Gastrocnemius medialis (tissue), 4 donors: ENCODE data around the gene LRRC56. TPM values are rescaled to one million over a fixed set of nuclear protein-coding genes. Genes with fewer than 3 reads are reported as not detected.

Experiments
- ATAC-seq, 2 donors: fragments of 150-250 bp; one replicate each; pipeline ENCODE4 v1.9.1; 2016
- DNase-seq, 2 donors: peaks; one replicate each; pipeline ENCODE4 v3.0.0-alpha.2; 2019
- H3K27ac ChIP-seq, 4 donors: fragments of 200-600 bp; sonication (generic); 1 replicate in 1 of 4; 2 replicates in 3 of 4; pipeline ENCODE4 v1.5.1; 2016 to 2018; ENCODE audit warnings: mild to moderate bottlenecking in 2 of 4, moderate library complexity in 1 of 4
- H3K27me3 ChIP-seq, 3 donors: fragments of 200-600 bp; sonication (generic) in 2 of 3; 1 replicate in 1 of 3; 2 replicates in 2 of 3; pipeline versions ENCODE4 v1.5.1 to v1.6.0; 2016 to 2019; ENCODE audit warnings: mild to moderate bottlenecking in 1 of 3, moderate library complexity in 1 of 3
- H3K36me3 ChIP-seq, 2 donors: fragments of 200-600 bp; sonication (generic) in 1 of 2; one replicate each; pipeline ENCODE4 v1.5.1; 2017 to 2018
- H3K4me1 ChIP-seq, 2 donors: fragments of 200-600 bp; sonication (generic) in 1 of 2; one replicate each; pipeline ENCODE4 v1.5.1; 2016 to 2017; ENCODE audit warnings: mild to moderate bottlenecking in 2 of 2
- H3K4me3 ChIP-seq, 4 donors: fragments of 200-600 bp; sonication (generic) in 3 of 4; 1 replicate in 1 of 4; 2 replicates in 3 of 4; pipeline ENCODE4 v1.5.1; 2016 to 2019; ENCODE audit warnings: mild to moderate bottlenecking in 2 of 4
- H3K9me3 ChIP-seq, 3 donors: fragments of 200-600 bp; sonication (generic) in 2 of 3; 1 replicate in 1 of 3; 2 replicates in 2 of 3; pipeline ENCODE4 v1.5.1; 2016 to 2019
- POLR2A ChIP-seq, 2 donors: fragments of 450-650 bp; IDR thresholded peaks; one replicate each; pipeline ENCODE4 v1.6.1; 2017; ENCODE audit warnings: antibody characterized with exemption in 2 of 2, mild to moderate bottlenecking in 2 of 2, moderate library complexity in 2 of 2
- in situ Hi-C, 4 donors: fragments of 200-750 bp; cut with MboI; loops; one replicate each; pipeline versions ENCODE4 v1.15.0 to v1.8.0; 2017; ENCODE audit warnings: low sequenced_read_pairs in 4 of 4
- intact Hi-C: fragments of 100-400 bp; cut with DNase I; formaldehyde crosslinking; loops from one replicate; pipeline ENCODE4 v1.15.1; 2023; ENCODE audit warnings: low total_unique reads
- total RNA-seq, 4 donors: library from RNA; depleted of rRNA; stranded (reverse); fragments of >200 nt; gene quantifications; one replicate each; pipeline versions ENCODE4 v1.1.0 to v1.2.3, GENCODE V29; 2016
- TF ChIP-seq, protein P1 (sequence below), 5 experiments: fragments of 450-650 bp in 3 of 5; fragments of 200-600 bp in 2 of 5; sonication (generic) in 2 of 5; IDR thresholded peaks in 4 of 5; conservative IDR thresholded peaks in 1 of 5; 1 replicate in 4 of 5; 2 replicates in 1 of 5; pipeline ENCODE4 v1.5.1; 2016 to 2019; ENCODE audit warnings: antibody characterized with exemption in 5 of 5, mild to moderate bottlenecking in 3 of 5, moderate library complexity in 3 of 5

Gene LRRC56
- total RNA-seq, 4 donors from 2014 or later, result 0.29 to 0.36 TPM; not detected in 2

DNA sequence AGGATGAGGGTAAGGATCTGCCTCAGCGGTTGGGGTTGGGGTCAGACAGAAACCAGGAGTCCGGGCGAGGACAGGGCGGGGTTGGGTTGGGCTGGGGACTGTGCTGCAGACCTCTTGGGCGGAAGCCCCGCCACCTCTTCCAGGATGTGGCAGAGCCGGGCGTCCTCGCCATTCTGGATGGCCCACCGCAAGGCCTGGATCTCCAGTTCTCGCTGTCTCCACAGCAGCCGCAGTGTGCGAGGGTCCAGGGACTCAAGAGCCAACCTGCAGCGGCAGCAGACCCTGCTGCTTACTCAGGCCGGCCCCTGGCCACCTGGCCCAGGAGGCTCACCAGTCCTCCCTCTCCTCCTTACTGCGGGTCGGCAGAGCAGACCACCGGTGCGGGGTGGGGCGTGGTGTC is 21.2 kb downstream of the LRRC56 start:
- H3K36me3 ChIP-seq, result no peaks in the 10 kb centered on the region
- peaks cover 42 to 45% (median 43%) of the 10 kb centered on the region in 3 donors for H3K27me3 ChIP-seq
- no peak for ATAC-seq
- H3K27ac ChIP-seq, result no peak overlapping the region
- intact Hi-C loops, result no loop called here
- TF ChIP-seq, protein P1, sequence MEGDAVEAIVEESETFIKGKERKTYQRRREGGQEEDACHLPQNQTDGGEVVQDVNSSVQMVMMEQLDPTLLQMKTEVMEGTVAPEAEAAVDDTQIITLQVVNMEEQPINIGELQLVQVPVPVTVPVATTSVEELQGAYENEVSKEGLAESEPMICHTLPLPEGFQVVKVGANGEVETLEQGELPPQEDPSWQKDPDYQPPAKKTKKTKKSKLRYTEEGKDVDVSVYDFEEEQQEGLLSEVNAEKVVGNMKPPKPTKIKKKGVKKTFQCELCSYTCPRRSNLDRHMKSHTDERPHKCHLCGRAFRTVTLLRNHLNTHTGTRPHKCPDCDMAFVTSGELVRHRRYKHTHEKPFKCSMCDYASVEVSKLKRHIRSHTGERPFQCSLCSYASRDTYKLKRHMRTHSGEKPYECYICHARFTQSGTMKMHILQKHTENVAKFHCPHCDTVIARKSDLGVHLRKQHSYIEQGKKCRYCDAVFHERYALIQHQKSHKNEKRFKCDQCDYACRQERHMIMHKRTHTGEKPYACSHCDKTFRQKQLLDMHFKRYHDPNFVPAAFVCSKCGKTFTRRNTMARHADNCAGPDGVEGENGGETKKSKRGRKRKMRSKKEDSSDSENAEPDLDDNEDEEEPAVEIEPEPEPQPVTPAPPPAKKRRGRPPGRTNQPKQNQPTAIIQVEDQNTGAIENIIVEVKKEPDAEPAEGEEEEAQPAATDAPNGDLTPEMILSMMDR (IDR thresholded peaks at IDR 0.05 in 4 of 5, conservative IDR thresholded peaks at IDR 0.05 in 1 of 5), result no peak
- TF ChIP-seq POLR2A (IDR thresholded peaks at IDR 0.05), result no peak
- H3K4me1 ChIP-seq, result peaks cover 14 to 18% of the 10 kb centered on the region in 2 donors
- no peaks in the 10 kb centered on the region for H3K9me3 ChIP-seq
- in situ Hi-C loops, result loop anchor here (25.0 kb wide), 2 partner anchors 154 to 179 kb away; partner anchors contain the start of genes EPS8L2 (in 3 of the 4) and TALDO1 (in 1 of the 4)
- DNase-seq, result no peak
- H3K4me3 ChIP-seq, result no peak overlapping the region

DNA sequence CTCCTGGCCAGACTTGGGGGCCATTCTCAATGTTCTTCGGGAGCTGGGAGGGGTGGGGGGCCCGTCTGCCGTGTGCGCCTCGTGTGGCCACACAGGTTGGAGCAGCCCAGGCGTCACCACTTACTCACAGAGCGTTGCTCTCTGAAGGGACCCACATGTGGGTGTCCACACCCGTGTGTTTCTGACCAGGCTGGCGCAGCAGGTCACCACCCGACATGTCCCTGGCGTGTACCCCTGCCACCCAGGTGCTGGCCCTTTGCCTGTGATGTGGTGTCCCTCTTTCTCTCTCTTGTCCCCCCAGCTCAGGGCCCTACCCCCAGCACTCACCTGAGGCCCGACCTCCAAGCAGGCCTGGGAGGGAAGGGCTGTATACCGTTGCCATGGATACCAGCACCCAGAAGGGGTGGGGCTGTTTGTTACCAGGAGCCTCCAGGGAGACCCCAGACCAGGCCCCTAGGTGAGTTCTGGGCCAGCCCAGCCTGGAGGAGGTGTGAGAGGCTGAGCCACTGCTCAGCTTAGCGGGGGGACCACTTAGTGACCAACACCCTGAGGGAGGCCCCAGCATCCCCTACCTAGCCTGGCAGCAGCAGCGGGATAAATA is 21.8 kb downstream of the LRRC56 start:
- H3K27me3 ChIP-seq, result peaks cover 35 to 39% (median 37%) of the 10 kb centered on the region in 3 donors
- ATAC-seq (no peak), DNase-seq (no peak)
- no peak overlapping the region for H3K27ac ChIP-seq
- in situ Hi-C loops, result loop anchor here (25.0 kb wide), 2 partner anchors 153 to 178 kb away; partner anchors contain the start of genes EPS8L2 (in 3 of the 4) and TALDO1 (in 1 of the 4)
- no peaks in the 10 kb centered on the region for H3K36me3 ChIP-seq
- intact Hi-C loops, result no loop called here
- H3K4me1 ChIP-seq, result peaks cover 14 to 18% of the 10 kb centered on the region in 2 donors
- TF ChIP-seq, protein P1 (IDR thresholded peaks at IDR 0.05 in 4 of 5, conservative IDR thresholded peaks at IDR 0.05 in 1 of 5), result no peak
- no peak for TF ChIP-seq POLR2A (IDR thresholded peaks at IDR 0.05)
- H3K9me3 ChIP-seq, result no peaks in the 10 kb centered on the region
- no peak overlapping the region for H3K4me3 ChIP-seq

DNA sequence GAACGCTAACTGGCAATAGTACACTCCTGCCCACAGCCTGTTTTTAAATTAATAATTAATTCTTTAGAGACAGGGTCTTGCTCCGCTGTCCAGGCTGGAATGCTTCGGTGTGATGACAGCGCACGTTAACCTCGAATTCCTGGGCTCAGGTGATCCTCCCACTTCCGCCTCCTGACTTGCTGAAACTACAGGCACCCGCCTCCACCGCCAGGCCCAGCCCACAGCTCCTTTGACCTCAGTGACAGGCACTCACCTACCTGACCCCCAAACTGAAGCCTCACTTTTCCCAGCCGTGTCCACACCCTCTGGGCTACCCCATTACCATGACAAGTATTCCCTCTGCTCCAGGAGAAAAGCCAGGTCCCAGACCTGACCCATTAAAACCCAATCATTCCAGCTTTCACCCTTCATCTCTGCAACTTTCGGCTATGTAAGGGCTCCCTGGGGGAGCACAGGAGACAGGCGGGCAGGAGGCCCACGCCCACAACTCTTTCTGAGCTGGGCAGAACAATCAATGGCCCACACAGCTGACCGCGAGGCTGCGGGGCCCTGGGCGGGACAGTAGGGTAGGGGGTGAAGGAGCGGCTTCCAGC is 22.5 kb downstream of the LRRC56 start:
- intact Hi-C loops, result loop anchor here (1.0 kb wide), 2 partner anchors 8 to 42 kb away; no protein-coding TSS in a partner anchor
- peaks cover 30 to 32% (median 32%) of the 10 kb centered on the region in 3 donors for H3K27me3 ChIP-seq
- DNase-seq, result no peak

DNA sequence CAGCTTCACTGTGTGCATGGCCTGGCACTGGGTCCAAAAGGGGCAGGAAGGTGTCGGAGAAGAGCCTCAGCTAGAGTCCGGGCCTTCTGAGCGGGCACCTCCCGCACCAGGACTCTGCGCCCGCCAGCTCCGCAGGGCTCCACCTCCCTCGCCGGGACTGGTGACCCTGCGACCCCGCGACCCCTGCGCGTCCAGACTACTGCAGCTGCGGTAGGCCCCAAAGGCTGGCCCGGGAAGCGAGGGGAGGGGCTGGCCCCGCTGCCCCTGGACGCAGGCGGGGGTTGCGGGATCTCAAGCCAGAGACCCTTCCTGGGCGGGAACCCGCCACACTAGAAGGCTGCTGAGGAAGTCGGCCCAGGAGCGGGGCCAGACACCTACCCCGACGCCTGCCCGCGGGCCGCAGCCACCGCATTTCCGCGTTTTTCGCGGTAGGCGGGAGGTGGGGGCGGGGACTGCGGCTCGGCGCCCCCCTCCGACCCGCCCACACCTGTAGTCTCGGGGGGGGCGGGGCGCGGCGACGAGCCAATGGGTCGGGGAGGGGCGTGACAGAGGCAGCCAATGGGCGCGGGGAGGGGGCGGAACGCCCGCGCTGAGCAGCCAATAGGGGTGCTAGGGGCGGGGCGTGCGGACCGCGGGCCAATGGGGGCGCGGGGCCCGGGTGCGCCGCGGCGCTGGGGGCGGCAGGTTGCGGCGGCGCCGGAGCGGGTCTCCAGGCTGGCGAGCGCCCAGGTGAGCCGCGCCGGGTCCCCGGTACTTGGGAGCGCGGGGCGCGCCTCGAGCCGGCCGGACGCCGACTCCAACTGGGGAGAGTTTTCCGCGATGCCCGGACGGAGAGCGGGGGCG is 23.2 kb downstream of the LRRC56 start, which contains the start of the genes LMNTD2 and RASSF7:
TSS of gene LMNTD2 (minus strand) at position 434 of the 843 bp plus-strand sequence. CDS start at position 412, 22 bp downstream.
TSS of gene RASSF7 (plus strand) at position 666 of the 843 bp plus-strand sequence. CDS start 799 bp downstream, outside the sequence.
- TF ChIP-seq POLR2A (IDR thresholded peaks at IDR 0.05), result peak in 1 of 2 donors; percentile 33
- TF ChIP-seq, protein P1 (IDR thresholded peaks at IDR 0.05 in 4 of 5, conservative IDR thresholded peaks at IDR 0.05 in 1 of 5), result no peak
- intact Hi-C loops (loop anchor here (1.0 kb wide), 2 partner anchors 8 to 42 kb away; no protein-coding TSS in a partner anchor), in situ Hi-C loops (loop anchor here (25.0 kb wide), 2 partner anchors 152 to 177 kb away; partner anchors contain the start of genes EPS8L2 (in 3 of the 4) and TALDO1 (in 1 of the 4))
- peak within 1 kb of the TSS; percentile 66 to 92 (median 75) for H3K4me3 ChIP-seq
- peaks cover 26 to 28% (median 26%) of the 10 kb centered on the region in 3 donors for H3K27me3 ChIP-seq
- DNase-seq (peak; percentile 82 to 89), ATAC-seq (peak; percentile 93 to 97)
- no peaks in the 10 kb centered on the region for H3K36me3 ChIP-seq
- H3K27ac ChIP-seq, result peak within 1 kb of the TSS in 3 of 4 donors; percentile 46 to 63 (median 54)
- H3K9me3 ChIP-seq, result no peaks in the 10 kb centered on the region
- peaks cover 5 to 10% of the 10 kb centered on the region in 2 donors for H3K4me1 ChIP-seq

More for the DNA sequence above, 22.5 kb downstream of the LRRC56 start:
- in situ Hi-C loops, result loop anchor here (25.0 kb wide), 2 partner anchors 152 to 177 kb away; partner anchors contain the start of genes EPS8L2 (in 3 of the 4) and TALDO1 (in 1 of the 4)
- no peak for ATAC-seq
- Histone ChIP-seq H3K9me3 (no peaks in the 10 kb centered on the region), H3K27ac (no peak overlapping the region), H3K4me3 (peak overlapping the region; percentile 66 to 92 (median 75)), H3K4me1 (peaks cover 9 to 14% of the 10 kb centered on the region in 2 donors), H3K36me3 (no peaks in the 10 kb centered on the region)
- no peak for TF ChIP-seq POLR2A (IDR thresholded peaks at IDR 0.05)
- TF ChIP-seq, protein P1 (IDR thresholded peaks at IDR 0.05 in 4 of 5, conservative IDR thresholded peaks at IDR 0.05 in 1 of 5), result no peak
